ENCODE results near the gene SIRPB1. TPM values are rescaled to one million over a fixed set of nuclear protein-coding genes. Genes with fewer than 3 reads are reported as not detected.

Gene SIRPB1
- total RNA-seq, 1 experiment from 2014 or later: not detected

GRCh38 chr20:1618954-1619540, 762 bp downstream of the SIRPB1 start (continued):
- TF ChIP-seq CTCF (IDR thresholded peaks at IDR 0.05): no peak
- no peak for TF ChIP-seq GABPB1 (CRISPR knock-in tag; IDR thresholded peaks at IDR 0.05)
- no peak for TF ChIP-seq ZNF512 (CRISPR knock-in tag; IDR thresholded peaks at IDR 0.05; ENCODE audit: borderline replicate concordance)
- no peak for TF ChIP-seq GTF2I (CRISPR knock-in tag; conservative IDR thresholded peaks at IDR 0.05)
- no peak for TF ChIP-seq HMGA2 (CRISPR knock-in tag; IDR thresholded peaks at IDR 0.05)
- no peak for TF ChIP-seq TEAD1 (CRISPR knock-in tag; IDR thresholded peaks at IDR 0.05)

- TF ChIP-seq EMX1 (CRISPR knock-in tag; IDR thresholded peaks at IDR 0.05) (no peak), GRHL2 (CRISPR knock-in tag; IDR thresholded peaks at IDR 0.05; ENCODE audit: insufficient replicate concordance, severe bottlenecking) (no peak), SOX15 (CRISPR knock-in tag; IDR thresholded peaks at IDR 0.05) (no peak), ZNF671 (CRISPR knock-in tag; IDR thresholded peaks at IDR 0.05) (no peak), ZMAT4 (CRISPR knock-in tag; IDR thresholded peaks at IDR 0.05) (no peak), JAZF1 (CRISPR knock-in tag; IDR thresholded peaks at IDR 0.05) (no peak), ZNF121 (CRISPR knock-in tag; IDR thresholded peaks at IDR 0.05) (no peak), OVOL2 (CRISPR knock-in tag; IDR thresholded peaks at IDR 0.05; ENCODE audit: borderline replicate concordance) (no peak), TEAD4 (CRISPR knock-in tag; IDR thresholded peaks at IDR 0.05) (no peak), SMAD3 (CRISPR knock-in tag; IDR thresholded peaks at IDR 0.05; ENCODE audit: borderline replicate concordance) (no peak), FOXK1 (CRISPR knock-in tag; IDR thresholded peaks at IDR 0.05) (no peak), SMAD4 (CRISPR knock-in tag; IDR thresholded peaks at IDR 0.05) (no peak)
- ChIA-PET POLR2A (no interaction called here), CTCF (interaction anchor here (1.0 kb wide), 1 partner anchor 13 kb away, joined by 3 read pairs; no protein-coding TSS in a partner anchor)
- Mint-ChIP-seq H3K36me3 (peaks cover 7% of the 10 kb centered on the region; the same call in 1 of the 2 replicates), H3K27me3 (ENCODE audit: low read depth) (peaks cover 8% of the 10 kb centered on the region), H3K4me3 (no peak overlapping the region), H3K9me3 (peaks cover 15% of the 10 kb centered on the region), H3K27ac (no peak overlapping the region), H3K4me1 (peaks cover 10% of the 10 kb centered on the region)
- DNase-seq (ENCODE audit: low spot score): no peak
- no peak for ATAC-seq
Measured at GRCh38 chr20:1618479-1618878, 1.3 kb downstream of the SIRPB1 start.

- no peak overlapping the region for H3K27ac Mint-ChIP-seq
- peaks cover 7% of the 10 kb centered on the region; the same call in 1 of the 2 replicates for H3K36me3 Mint-ChIP-seq
- ChIA-PET CTCF (no interaction called here), POLR2A (no interaction called here)
- TF ChIP-seq E2F5 (CRISPR knock-in tag; IDR thresholded peaks at IDR 0.05) (no peak), KAT7 (CRISPR knock-in tag; IDR thresholded peaks at IDR 0.05; ENCODE audit: borderline replicate concordance) (no peak), ZSCAN18 (CRISPR knock-in tag; IDR thresholded peaks at IDR 0.05) (no peak), ZNF138 (CRISPR knock-in tag; conservative IDR thresholded peaks at IDR 0.05) (no peak), ETV6 (CRISPR knock-in tag; IDR thresholded peaks at IDR 0.05) (no peak), GABPB1 (CRISPR knock-in tag; IDR thresholded peaks at IDR 0.05) (no peak), ZBTB43 (CRISPR knock-in tag; IDR thresholded peaks at IDR 0.05) (no peak), TEAD1 (CRISPR knock-in tag; IDR thresholded peaks at IDR 0.05) (no peak), ZNF423 (CRISPR knock-in tag; IDR thresholded peaks at IDR 0.05) (no peak), ELF4 (CRISPR knock-in tag; IDR thresholded peaks at IDR 0.05; ENCODE audit: low read depth) (no peak), NR1H2 (CRISPR knock-in tag; IDR thresholded peaks at IDR 0.05) (no peak)
- DNase-seq (ENCODE audit: low spot score): no peak
- H3K27me3 Mint-ChIP-seq (ENCODE audit: low read depth): peaks cover 8% of the 10 kb centered on the region
- ATAC-seq: no peak
- H3K9me3 Mint-ChIP-seq: peaks cover 15% of the 10 kb centered on the region
- H3K4me1 Mint-ChIP-seq: no peaks in the 10 kb centered on the region
- H3K4me3 Mint-ChIP-seq: no peak overlapping the region
Measured at GRCh38 chr20:1616858-1617434, 2.9 kb downstream of the SIRPB1 start.

Measured in WTC11 (cell line).